HG03097 (cell line): ENCODE data around the gene CUX1.
"Not testable (repeated sequence)": the region's sequence is repeated elsewhere in the genome, so short reads cannot be mapped to it uniquely, and the experiment has no call there.

Experiments used
- ATAC-seq: cut with Tn5 transposase; IDR thresholded peaks from one replicate; pipeline ENCODE4 v1.9.1; 2021; ENCODE audit not compliant: unreplicated experiment, low FRiP score

The CUX1 gene

DNA sequence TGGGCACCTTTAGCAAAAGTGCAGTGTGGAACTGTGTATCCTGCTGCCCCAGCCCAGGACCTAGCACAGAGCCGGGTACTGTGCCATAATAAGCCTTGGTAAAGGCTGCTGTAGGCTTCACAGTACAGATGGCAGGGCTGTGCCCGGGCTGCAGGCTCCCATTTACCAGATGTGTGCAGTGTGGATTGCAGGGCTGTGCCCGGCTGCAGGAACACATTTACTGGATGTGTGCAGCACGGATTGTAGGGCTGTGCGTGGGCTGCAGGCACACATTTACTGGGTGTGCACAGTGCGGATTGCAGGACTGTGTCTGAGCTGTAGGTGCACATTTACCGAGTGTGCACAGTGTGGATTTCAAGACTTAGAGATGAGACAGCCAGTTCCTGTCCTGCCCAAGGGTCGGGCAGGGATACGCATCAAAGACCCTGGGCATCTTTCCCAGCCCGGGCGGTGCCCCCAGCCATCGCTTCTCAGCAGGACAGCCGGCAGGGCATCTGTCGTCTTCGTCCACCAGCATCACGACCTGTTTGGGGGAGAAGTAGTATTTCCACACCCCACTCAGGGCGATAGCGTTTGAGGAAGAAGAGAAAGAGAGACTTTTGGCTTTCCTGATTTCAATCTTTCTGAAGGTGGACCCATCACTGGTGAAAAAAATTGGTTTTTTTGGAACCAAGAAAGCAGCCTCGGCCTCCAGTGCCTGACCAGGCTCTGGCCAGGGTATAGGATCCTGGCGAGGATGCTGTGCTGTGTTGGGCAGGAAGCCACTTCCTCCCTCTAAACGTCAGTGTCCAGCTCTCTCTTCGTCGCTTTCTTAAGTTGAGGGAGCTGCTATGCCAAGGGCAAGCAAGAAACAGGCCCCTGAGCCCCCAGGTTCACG is 180.8 kb downstream of the CUX1 start:
- ATAC-seq = no peak

DNA sequence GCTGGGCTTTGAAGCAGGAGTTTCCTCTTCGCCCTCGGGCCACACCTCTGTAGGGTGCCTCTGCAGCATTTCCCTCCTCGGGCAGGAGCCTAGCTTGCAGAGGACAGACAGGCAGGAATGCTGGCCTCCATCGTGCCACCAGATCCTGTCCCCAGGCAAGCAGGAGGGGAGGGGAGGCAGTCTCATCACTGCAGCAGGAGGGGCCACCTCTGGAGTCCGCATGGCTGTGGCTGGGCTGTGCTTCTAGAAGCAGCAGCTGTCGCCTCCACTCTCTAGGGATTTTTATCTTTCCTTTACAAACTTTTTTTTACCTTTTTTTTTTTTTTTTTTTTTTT is 181.4 kb downstream of the CUX1 start:
- no peak for ATAC-seq

DNA sequence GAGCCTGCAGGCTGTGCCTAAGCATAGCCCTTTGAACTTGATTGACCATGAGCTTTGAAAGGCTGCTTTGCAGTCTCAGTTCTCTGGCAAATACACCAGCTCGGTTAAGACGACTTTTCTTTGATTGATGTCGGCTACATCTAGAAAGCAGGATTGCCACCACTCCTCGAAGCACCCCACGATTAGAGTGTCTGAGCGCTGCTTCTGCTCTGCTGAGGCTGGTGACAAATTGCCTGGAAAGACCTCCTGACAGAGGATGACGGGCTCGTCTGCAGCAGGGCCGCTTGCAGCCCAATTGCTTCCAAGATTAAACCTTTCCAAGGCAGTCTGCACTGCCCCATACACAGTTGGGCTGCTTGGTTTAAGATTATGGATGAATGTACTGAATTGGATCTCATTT is 182.0 kb downstream of the CUX1 start:
- ATAC-seq = no peak

DNA sequence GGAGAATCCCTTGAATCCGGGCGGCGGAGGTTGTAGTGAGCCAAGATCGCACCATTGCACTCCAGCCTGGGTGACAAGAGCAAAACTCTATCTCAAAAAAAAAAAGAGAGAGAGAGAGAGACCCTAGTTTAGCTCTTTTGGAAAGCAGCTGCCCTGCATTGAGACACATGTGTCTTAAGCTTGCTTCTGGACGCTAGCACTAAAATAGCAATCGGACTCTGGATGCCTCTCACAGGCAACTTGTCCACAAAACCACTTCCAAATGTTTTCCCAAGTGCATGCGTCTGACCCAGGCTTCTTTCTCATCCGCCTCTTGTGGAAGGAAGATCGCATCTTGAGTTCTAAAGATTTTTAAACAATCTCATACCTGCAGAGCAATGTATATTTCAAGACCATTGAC is 182.7 kb downstream of the CUX1 start:
- no peak for ATAC-seq

GRCh38 chr7:102004229-102004628 is 186.8 kb downstream of the CUX1 start:
- no peak for ATAC-seq

DNA sequence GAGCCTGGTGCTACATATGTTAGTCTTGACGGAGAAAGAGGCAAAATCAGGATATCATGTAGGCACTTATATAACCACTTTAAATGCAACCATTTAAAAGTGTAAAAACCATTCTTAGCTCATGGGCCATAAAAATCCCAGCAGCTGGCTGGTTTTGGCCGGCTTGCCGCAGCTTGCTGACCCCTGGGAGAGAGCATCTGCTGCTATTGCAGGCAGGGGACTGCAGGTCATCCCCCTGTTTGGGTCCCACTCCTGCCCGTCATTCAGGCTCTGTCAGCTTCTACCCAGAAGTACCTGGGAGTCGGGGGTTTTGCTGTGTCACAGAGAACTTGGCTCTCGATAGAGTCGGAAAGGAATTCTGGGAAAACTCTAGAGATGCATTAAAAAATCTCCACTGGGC is 187.4 kb downstream of the CUX1 start:
- ATAC-seq = no peak

DNA sequence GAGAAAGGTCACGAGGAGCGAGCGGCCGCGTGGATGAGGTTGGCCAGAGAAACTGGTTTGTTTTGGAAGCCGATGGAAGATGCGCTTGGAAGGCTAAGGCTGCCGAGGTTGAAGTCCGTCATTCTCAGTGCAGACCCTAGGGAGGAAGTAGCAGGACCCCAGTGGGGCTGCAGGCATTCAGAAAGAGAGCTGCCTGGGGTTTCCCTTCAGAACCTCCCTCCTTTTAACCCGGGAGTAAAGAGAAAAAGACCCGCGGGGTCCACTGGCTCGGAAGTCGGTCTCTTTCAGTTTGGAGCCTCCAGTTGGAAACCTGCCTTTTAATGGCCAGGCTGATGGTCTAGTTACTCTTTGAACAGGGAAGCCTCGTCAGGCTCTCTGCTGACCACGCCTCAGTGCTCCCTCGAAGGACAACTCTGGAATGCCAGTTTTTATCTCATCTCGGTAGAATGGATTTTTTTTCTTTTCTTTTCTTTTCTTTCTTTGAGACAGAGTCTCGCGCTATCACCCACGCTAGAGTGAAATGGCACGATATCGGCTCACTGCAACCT is 188.6 kb downstream of the CUX1 start:
- ATAC-seq = no peak

GRCh38 chr7:102006695-102007094 is 189.3 kb downstream of the CUX1 start:
- ATAC-seq = no peak

DNA sequence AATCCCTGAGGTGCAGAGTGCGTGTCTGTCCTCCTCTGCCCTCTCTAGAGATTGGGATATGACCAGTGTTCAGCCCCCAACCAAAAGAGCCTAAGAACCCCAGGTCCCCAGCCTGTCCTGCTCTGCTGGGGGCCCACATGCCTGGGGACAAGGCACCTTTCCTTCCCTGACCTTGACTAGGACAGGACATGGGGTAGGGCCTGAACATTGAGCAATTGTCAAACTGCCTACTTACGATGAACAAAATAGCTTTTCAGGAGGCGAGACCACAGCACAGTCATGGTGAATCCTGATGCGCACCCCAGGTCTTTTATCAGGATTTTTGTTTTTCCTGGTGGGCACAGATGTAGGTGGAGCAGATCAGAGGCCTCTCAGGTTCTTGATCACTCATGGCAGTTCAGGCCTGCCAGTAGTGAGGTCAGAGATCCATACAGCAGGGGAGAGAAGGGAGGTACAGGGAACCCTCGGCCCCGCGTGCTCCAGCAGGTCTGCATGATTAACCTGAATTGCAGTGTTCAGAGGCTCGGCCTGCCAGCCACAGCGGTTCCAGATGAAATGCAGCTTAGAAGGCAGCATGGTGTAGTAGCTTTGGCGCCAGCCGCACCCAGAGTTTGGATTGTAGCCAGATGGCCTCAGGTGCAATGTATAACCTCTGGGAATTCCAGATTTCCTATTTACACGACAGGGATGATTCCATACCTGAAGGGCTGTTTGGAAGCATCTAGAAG is 191.3 kb downstream of the CUX1 start:
- no peak for ATAC-seq

DNA sequence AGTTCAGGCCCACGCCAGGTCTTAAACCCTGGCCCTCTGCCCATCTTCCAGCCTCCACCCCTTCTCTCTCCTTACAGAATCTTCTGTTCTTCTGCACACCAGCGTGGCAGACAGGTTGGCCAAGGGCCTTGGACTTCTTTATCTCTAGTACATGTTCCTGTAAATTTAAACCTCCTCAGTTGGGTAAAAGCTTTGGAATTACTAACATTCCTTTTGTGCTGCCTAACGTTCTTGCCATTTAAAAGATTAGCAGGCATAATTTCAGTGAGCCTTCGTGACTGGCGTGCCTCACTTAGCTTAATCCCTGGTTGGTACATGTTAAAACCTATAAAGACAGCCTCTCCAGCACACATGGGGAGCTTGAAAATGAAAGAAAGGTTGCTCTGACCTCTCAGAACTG is 192.2 kb downstream of the CUX1 start:
- ATAC-seq = no peak

GRCh38 chr7:102012112-102012830 is 194.8 kb downstream of the CUX1 start:
- not testable (repeated sequence) for ATAC-seq

DNA sequence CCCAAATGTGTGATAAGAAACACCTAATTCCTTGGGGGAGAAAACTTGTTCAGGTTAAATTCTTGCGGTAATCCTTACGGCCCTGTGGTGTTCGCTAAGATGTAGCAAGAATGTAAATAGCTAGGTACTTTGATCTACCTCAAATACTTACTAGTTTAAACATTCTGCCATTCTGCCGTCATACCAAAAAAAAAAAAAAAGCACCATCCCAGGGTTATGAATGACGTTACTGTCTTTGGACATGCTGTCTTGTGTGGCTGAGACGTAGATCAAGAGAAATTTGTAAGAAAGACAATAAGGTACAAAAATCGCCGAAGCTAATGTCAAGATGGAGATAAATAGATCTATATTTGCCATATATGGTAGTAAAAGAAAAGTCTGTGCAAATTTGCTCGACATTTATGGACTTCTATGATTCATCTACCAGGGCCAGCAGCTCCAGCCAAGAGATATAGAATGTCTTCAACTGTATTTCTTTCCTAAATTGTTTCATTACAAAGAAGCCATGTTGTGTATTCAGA is 195.6 kb downstream of the CUX1 start:
- ATAC-seq = no peak

GRCh38 chr7:102018876-102019275 is 201.4 kb downstream of the CUX1 start:
- no peak for ATAC-seq

- ATAC-seq = no peak
Observed at GRCh38 chr7:102019461-102019860, 202.0 kb downstream of the CUX1 start.

DNA sequence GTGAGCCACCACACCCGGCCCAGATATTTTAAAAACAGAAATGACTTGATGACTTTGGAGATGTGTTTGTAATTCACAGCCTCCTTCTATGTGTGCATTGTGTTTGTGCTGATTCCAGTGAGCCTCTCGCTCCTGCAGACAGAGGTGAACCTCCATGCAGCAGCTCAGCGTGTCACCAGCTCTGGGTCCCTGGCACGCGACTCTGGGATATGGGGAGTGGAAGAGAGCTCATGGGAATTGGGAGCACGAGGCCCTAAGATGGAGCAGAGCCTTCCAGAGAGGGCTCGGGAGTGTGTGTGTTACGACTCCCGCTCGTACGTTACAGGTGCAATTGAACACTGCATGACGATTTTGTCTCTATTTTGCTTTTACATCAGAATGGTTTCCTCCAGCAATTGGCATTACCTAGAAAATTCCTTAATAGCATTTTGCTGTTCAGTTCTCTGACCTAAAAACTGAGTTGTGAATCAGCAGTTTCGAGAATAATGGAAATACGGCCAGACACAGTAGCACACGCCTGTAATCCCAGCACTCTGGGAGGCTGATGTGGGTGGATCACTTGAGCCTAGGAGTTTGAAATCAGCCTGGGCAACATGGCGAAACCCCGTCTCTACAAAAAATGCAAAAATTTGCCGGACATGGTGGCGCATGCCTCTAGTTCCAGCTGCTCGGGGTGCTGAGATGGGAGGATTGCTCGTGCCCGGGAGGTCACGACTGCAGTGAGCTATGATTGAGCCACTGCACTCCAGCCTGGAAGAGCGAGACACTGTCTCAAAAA is 204.6 kb downstream of the CUX1 start:
- no peak for ATAC-seq

- ATAC-seq = no peak
Observed at GRCh38 chr7:102024005-102024768, 206.8 kb downstream of the CUX1 start.

DNA sequence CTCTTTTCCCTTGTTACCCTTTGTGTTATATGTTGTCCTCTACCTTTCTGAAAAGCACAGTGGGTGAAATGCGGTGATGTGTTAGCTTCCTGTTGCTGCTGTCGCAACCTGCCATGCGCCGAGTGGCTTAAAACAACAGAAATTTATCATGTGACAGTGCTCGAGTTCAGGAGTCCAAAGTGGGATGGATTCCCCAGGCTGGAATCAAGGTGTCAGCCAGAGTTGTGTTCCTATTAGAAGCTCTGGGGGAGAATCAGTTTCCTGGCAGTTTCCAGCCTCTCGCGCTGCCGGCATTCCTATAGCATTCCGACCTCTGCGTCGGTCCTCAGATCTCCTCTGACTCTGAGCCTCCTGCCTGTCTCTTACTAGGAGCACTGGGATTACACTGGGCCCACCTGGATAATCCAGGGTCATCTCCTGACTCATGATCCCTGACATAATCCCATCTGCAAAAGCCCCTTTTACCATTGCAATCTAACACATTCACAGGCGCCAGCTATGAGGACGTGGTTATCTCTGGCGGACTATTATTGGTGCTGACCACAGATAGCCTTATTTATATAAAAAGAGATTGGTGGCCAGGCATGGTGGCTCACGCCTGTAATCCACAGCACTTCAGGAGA is 207.5 kb downstream of the CUX1 start:
- ATAC-seq = no peak

GRCh38 chr7:102025777-102026176 is 208.4 kb downstream of the CUX1 start:
- not testable (repeated sequence) for ATAC-seq

DNA sequence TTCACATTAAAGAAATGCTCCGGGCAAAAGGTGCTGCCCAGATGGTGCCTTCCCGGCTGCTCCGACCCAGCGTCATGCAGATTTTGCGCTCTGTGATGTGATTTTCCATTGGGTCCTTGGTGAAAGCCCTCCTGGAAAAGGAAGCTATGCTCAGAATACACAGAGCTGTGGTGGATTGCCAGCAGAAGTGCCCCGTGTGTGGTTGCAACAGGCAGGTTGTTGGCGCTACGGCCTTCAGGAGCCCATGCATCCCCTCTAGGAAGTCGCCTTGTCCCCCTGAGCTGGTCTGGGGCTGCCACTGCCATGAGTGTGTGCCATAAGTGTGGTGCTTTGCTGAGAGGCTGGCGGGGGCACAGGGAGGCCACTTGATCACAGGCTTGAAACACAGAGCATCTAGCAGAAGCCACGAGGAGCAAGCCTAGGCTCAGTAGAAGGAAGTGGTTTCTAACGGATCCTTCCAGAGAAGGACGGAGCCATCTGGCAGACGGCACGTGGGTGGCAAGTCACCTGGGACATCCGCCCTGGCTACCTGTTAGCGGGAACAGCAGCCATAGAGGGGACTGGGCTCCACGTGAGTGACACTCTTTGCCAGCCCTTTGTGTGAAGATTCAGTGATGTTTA is 210.9 kb downstream of the CUX1 start:
- ATAC-seq = no peak
